Left lobe of liver (tissue), 2 donors: ENCODE results near the gene YIF1A. TPM values are rescaled to one million over a fixed set of nuclear protein-coding genes. Genes with fewer than 3 reads are reported as not detected.
A peak's percentile ranks its signal among the peaks of the same experiment; 100 is the strongest.
"Not testable (repeated sequence)": the region's sequence is repeated elsewhere in the genome, so short reads cannot be mapped to it uniquely, and the experiment has no call there.

Experiments used
- ATAC-seq: fragments of 200-7000 bp; cut with Tn5 transposase; one replicate; pipeline ENCODE4 v1.9.1; 2020; ENCODE audit warnings: mild to moderate bottlenecking, moderate library complexity
- DNase-seq: peaks from one replicate; pipeline ENCODE4 v3.0.0-alpha.2; 2020; ENCODE audit warnings: low spot score
- total RNA-seq: library from RNA; stranded (reverse); gene quantifications from one replicate; pipeline ENCODE4 v1.2.1, GENCODE V29; 2021
- donor health status: DM: no; HTN: no; CAD: no; lungs with moderate emphysema.
- donor health status: DM: no; HTN: yes; CAD: no.

The YIF1A gene
- total RNA-seq, 1 donor from 2014 or later: 120 TPM

- no peak for DNase-seq
- ATAC-seq: no peak
Observed at GRCh38 chr11:66326261-66327111, 37.5 kb upstream of the YIF1A start.

- ATAC-seq (no peak), DNase-seq (no peak)
Observed at GRCh38 chr11:66325263-66325671, 36.3 kb upstream of the YIF1A start.

GRCh38 chr11:66324664-66325063, 35.7 kb upstream of the YIF1A start:
- ATAC-seq (no peak), DNase-seq (no peak)

GRCh38 chr11:66323684-66324083, 34.7 kb upstream of the YIF1A start:
- DNase-seq (no peak), ATAC-seq (no peak)

GRCh38 chr11:66322732-66323427, 33.9 kb upstream of the YIF1A start:
- no peak for DNase-seq

GRCh38 chr11:66321606-66322005, 32.7 kb upstream of the YIF1A start:
- DNase-seq (no peak), ATAC-seq (no peak)

More at GRCh38 chr11:66322732-66323427, 33.9 kb upstream of the YIF1A start:
- ATAC-seq: no peak

GRCh38 chr11:66320748-66321147, 31.8 kb upstream of the YIF1A start:
- ATAC-seq, DNase-seq: not testable (repeated sequence)

- not testable (repeated sequence) for ATAC-seq, DNase-seq
Observed at GRCh38 chr11:66320289-66320688, 31.3 kb upstream of the YIF1A start.

- DNase-seq: no peak
- no peak for ATAC-seq
Observed at GRCh38 chr11:66318600-66318970, 29.6 kb upstream of the YIF1A start.

GRCh38 chr11:66317723-66318599, 29.0 kb upstream of the YIF1A start:
- peak; percentile 79 for DNase-seq
- peak; percentile 81 for ATAC-seq

- DNase-seq: no peak
- no peak for ATAC-seq
Observed at GRCh38 chr11:66317322-66317722, 28.4 kb upstream of the YIF1A start.

- ATAC-seq: no peak
- no peak for DNase-seq
Observed at GRCh38 chr11:66316849-66317251, 27.9 kb upstream of the YIF1A start, which contains the start of gene CD248. CD248 (minus strand) TSS chr11:66317044; CDS start chr11:66317027, 17 bp downstream.

- DNase-seq (no peak), ATAC-seq (no peak)
Observed at GRCh38 chr11:66315921-66316811, 27.2 kb upstream of the YIF1A start.

GRCh38 chr11:66315498-66315885, 26.5 kb upstream of the YIF1A start:
- ATAC-seq (no peak), DNase-seq (no peak)

- ATAC-seq (no peak), DNase-seq (no peak)
Observed at GRCh38 chr11:66314561-66315497, 25.9 kb upstream of the YIF1A start.

GRCh38 chr11:66314186-66314501, 25.2 kb upstream of the YIF1A start:
- DNase-seq: no peak
- ATAC-seq: no peak

GRCh38 chr11:66313321-66314185, 24.6 kb upstream of the YIF1A start:
- DNase-seq (no peak), ATAC-seq (no peak)
